NOMO-1 (cell line): ENCODE measurements around the gene CTNNA2.

Source experiments
- DNase-seq, 2 experiments: peaks; one replicate each; lab custom pipeline; 2025; ENCODE audit not compliant: unreplicated experiment in 2 of 2; lab: John Stamatoyannopoulos, UW

CTNNA2 gene

GRCh38 chr2:80302001-80302313, 789.1 kb downstream of the CTNNA2 start:
- DNase-seq = no peak

DNA sequence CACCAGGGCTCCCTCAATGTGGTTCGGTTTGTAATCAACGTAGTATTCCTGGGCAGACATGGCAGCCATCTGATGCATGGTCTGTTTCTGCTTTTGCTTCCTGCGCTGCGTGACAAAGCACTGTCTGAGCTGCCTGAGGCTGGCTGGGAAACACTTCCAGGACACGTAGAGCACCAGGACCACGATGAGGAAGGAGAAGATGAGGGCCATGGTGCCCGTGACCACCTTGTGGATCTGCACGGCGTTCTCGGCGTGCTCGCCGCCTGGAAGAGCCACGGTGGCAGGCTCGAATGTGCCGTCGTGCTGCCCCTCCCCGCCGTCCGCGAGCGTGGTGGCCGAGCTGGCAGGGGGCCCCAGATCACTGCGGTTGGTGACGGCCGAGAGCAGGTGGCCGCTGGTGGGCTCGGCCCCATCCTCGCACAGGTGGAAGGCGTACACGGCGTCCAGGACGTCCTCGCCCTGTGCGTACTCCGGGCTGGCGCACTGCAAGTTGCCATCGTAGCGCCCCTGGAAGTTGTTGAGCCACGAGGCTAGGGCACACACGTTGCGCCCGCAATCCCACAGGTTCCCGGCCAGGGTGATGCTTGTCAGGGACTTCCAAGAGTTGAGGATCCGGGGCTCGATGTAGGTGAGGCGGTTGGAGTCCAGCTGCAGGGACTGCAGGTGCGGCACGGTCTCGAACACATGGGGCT, 789.6 kb downstream of the CTNNA2 start:
- no peak for DNase-seq

GRCh38 chr2:80303006-80303908, 790.4 kb downstream of the CTNNA2 start:
- DNase-seq = no peak

- DNase-seq = no peak
Measured at GRCh38 chr2:80303909-80304837, 791.3 kb downstream of the CTNNA2 start, which contains the start of gene LRRTM1. LRRTM1 (minus strand) TSS chr2:80304752; CDS start chr2:80303819, 933 bp downstream.

DNA sequence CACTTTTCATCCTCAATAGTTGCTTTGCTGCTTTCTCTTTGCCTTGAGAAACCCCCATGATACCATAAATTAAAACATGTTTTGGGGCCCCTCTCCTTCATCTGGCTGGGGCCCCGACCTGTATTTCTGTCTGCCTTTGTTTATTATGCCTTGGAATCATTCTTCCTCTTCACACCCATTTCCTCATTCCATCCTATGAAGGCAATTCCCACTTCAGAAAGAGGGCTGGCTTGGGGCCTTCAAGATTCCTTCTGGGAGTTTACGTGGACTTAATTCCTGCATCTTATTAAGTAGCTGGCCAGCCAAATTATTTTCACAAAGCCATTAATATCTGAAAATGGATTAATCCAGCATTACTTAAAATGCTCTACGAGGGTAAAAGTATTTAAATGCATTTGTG, 798.5 kb downstream of the CTNNA2 start:
- DNase-seq = no peak

DNA sequence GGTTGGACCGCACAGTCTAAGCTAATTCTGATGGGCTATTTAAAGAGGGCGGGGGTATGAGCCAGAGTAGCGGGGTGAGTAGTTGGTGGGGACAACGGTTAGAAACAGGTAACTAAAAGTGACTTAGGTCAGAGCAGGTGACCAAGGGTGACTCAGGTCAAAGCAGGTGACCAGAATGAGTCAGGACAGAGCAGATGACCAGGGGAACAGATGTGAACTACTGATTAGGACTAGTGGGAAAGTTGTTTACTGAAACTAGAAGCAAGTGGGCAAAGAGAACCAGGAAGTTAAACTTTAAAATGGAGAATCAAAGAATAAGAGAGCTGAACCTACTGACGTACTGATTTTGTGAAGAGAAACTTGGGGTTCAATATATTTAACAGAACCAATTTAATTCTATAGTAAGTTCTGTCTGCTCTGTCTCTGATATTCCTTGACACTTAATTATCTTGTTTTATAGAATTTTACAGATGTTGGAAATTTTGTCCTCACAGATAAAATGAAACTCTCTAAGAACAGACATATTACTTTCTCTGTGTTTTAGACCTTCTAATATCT, 799.5 kb downstream of the CTNNA2 start:
- no peak for DNase-seq

DNA sequence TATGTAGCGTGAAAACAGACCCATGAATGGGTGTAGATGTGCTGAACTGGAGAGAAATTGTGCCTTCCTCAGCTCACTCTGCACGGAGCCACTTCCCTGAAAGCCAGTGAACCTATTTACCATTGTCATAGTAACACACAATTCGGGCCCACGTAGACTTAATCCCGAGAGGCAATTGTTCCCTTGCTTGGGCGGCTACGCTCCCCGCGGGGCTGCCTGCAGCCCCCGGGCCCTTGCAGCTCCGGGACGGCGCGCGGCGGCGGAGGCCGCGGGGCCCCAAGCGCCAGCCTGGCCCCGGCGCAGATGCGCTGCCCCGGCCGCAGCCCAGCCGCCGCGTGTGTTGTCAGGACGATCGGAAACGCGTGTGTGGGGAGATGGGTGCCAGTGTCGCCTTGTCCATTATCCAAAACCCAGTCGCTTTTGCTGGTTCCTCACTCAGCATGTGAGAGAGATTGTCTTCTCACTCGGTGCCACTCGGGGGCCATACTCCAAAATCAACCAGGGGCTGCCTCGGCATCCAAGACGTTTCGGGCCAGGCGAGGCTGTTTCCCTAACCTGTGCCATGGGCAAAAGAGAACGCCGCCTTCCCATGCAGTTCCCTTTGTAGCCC, 809.6 kb downstream of the CTNNA2 start:
- no peak for DNase-seq

- no peak for DNase-seq
Measured at GRCh38 chr2:80322958-80323357, 810.1 kb downstream of the CTNNA2 start.

DNA sequence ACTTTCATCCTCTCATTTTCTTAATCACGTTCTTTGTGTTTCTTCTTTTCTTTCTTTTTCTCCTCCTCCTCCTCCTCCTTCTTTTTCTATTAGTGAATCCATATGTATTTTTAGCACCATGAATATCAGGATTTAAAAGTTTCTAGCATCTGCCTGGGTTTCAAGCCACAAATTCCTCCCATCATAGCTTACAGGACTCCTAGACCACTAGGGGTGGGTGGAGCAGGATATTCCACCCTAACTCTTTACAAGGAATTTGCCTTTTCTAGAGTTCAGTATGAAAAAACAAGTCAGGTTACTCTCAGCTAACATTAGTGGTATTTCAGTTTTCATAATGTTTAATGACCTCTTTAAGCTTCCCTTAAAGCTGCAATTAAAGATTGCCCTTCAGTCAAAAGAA, 810.8 kb downstream of the CTNNA2 start:
- no peak for DNase-seq

DNA sequence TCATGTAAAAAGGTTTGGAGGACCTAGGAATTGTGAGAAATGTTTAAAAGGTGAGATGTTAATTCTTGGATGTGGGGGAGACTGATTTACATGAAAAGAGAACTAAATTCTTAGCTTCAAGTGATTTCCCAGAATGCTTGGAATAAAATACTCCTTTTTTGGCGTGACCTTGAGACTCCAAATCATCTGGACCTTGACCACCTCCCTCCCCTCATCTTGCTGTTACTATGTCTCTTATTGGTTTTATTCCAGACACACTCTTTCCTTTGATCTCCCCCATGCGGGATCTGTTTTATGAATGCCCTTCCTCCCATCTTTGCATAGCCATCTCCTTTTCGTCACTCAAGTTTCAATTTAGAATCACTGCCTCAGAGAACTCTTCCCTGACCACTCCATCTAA, 811.7 kb downstream of the CTNNA2 start:
- DNase-seq = no peak

DNA sequence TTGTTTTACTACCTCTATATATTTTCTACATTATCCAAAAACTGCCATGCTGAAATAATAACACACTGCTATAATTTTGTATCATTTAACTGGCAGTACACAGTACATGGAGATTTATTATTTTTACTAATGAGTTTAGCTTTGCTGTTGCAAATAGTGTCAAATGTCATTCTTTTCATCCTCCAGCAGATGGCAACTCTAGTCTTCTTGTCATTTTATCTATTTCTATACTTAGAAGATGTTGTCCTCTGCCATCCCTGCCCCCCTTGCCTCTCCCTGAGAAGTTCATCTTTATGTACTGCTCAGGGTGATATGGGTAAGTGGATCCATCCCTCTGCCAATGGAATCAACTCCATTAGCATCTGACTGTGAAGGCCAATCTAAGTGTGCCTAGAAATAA, 813.4 kb downstream of the CTNNA2 start:
- peak in 1 of 2 experiments; percentile 33 for DNase-seq

GRCh38 chr2:80326861-80327260, 814.0 kb downstream of the CTNNA2 start:
- DNase-seq = no peak

DNA sequence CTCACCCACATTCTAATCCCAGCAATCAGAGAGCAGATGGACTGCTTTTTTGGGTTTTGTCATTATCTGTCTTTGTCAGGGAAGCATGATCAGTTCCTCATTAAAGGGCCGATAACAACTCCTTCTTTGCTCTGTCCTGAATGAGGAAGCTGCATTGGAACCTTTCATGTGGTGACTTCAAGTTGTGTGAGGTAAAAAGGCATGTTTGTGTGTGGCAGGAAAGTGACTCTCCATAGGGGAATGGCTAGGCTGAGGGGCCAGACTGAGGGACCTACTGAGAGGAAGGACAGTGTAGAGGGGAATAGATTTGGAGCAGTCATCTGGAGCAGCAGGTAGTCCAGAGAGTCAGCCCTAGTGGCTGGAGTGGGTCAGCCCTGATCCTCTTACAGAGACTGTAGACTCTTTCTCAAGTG, 815.3 kb downstream of the CTNNA2 start:
- peak; percentile 22 to 61 for DNase-seq

DNA sequence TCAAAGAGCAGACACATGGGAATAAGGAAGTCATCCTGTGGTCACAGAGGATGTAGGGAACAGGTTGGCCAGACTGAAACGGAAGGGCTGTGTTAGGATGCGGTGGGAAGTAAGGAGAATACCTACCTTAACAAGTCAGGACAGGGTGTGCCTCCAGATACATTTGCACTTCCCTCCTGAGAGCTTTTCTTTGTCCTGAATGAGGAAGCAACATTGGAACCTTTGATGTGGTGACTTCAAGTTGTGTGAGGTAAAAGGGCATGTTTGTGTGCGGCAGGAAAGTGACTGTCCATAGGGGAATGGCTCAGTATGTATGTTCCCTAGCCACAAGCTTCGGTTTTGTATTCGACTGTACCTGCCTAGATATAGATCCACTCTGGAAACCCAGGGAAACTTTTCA, 816.6 kb downstream of the CTNNA2 start:
- peak in 1 of 2 experiments; percentile 15 for DNase-seq

GRCh38 chr2:80330527-80331450, 817.9 kb downstream of the CTNNA2 start:
- DNase-seq = no peak

- DNase-seq = no peak
Measured at GRCh38 chr2:80333886-80334285, 821.0 kb downstream of the CTNNA2 start.

DNA sequence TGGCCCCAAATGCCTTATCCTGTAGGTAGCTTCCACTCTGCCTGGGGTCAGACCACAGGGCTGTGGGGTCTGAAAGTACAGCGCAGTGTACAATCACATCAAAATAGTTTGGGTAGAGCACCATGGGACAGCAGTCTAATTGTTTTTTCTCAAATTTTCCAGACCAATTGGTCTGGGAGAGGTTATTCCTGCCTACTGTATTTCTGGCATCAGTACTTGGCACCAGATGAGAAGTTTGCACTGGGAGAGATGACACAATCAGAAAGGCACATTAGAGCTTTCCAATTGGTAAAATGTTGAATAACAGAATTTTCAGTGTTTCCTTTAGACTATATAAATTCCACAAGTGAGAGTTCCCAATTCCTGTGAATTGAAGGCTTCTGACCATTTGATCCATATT, 822.6 kb downstream of the CTNNA2 start:
- DNase-seq = no peak

GRCh38 chr2:80338794-80339193, 825.9 kb downstream of the CTNNA2 start:
- no peak for DNase-seq

- DNase-seq = no peak
Measured at GRCh38 chr2:80340022-80340421, 827.2 kb downstream of the CTNNA2 start.
